Body of pancreas (tissue), 4 donors: ENCODE measurements around the gene IGF2BP2.

ENCODE experiments used
- CTCF ChIP-seq, 7 experiments: fragments of 450-650 bp in 4 of 7; fragments of 200-600 bp in 3 of 7; sonication (generic) in 3 of 7; IDR thresholded peaks; one replicate each; pipeline ENCODE4 v1.5.1; 2016 to 2019; ENCODE audit warnings: antibody characterized with exemption in 7 of 7
- POLR2A ChIP-seq, 3 donors: fragments of 450-650 bp; IDR thresholded peaks; one replicate each; pipeline ENCODE4 v1.6.1; 2016; ENCODE audit warnings: antibody characterized with exemption in 3 of 3, mild to moderate bottlenecking in 2 of 3

GRCh38 chr3:185713015-185713414, 111.8 kb downstream of the IGF2BP2 start:
- TF ChIP-seq CTCF (IDR thresholded peaks at IDR 0.05) (no peak), POLR2A (IDR thresholded peaks at IDR 0.05) (no peak)
